Measurements from ENCODE around the gene RPS29. TPM values are rescaled to one million over a fixed set of nuclear protein-coding genes. Genes with fewer than 3 reads are reported as not detected.

The RPS29 gene
- total and polyA plus RNA-seq, 9 of the 15 experiments (the other 6 are each of a cell fraction or from before 2014, with no cell fraction given): 1,545 to 5,012 (median 2,448) TPM

- TF ChIP-seq, protein P1, sequence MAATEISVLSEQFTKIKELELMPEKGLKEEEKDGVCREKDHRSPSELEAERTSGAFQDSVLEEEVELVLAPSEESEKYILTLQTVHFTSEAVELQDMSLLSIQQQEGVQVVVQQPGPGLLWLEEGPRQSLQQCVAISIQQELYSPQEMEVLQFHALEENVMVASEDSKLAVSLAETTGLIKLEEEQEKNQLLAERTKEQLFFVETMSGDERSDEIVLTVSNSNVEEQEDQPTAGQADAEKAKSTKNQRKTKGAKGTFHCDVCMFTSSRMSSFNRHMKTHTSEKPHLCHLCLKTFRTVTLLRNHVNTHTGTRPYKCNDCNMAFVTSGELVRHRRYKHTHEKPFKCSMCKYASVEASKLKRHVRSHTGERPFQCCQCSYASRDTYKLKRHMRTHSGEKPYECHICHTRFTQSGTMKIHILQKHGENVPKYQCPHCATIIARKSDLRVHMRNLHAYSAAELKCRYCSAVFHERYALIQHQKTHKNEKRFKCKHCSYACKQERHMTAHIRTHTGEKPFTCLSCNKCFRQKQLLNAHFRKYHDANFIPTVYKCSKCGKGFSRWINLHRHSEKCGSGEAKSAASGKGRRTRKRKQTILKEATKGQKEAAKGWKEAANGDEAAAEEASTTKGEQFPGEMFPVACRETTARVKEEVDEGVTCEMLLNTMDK (IDR thresholded peaks at IDR 0.05; ENCODE audit: borderline replicate concordance, insufficient read depth, low read depth, low read length, poor library complexity, severe bottlenecking): peak; percentile 35
- TF ChIP-seq AFF4 (CRISPR knock-in tag; IDR thresholded peaks at IDR 0.05): peak; percentile 88
- TF ChIP-seq MYC (IDR thresholded peaks at IDR 0.05; ENCODE audit: low read depth, low read length): peak; percentile 45; the same call in 1 of the 2 replicates
- no peak; the same call in 1 of the 2 replicates for TF ChIP-seq MYC (CRISPR knock-in tag; IDR thresholded peaks at IDR 0.05; ENCODE audit: borderline replicate concordance, low read depth)
- TF ChIP-seq, protein P2, sequence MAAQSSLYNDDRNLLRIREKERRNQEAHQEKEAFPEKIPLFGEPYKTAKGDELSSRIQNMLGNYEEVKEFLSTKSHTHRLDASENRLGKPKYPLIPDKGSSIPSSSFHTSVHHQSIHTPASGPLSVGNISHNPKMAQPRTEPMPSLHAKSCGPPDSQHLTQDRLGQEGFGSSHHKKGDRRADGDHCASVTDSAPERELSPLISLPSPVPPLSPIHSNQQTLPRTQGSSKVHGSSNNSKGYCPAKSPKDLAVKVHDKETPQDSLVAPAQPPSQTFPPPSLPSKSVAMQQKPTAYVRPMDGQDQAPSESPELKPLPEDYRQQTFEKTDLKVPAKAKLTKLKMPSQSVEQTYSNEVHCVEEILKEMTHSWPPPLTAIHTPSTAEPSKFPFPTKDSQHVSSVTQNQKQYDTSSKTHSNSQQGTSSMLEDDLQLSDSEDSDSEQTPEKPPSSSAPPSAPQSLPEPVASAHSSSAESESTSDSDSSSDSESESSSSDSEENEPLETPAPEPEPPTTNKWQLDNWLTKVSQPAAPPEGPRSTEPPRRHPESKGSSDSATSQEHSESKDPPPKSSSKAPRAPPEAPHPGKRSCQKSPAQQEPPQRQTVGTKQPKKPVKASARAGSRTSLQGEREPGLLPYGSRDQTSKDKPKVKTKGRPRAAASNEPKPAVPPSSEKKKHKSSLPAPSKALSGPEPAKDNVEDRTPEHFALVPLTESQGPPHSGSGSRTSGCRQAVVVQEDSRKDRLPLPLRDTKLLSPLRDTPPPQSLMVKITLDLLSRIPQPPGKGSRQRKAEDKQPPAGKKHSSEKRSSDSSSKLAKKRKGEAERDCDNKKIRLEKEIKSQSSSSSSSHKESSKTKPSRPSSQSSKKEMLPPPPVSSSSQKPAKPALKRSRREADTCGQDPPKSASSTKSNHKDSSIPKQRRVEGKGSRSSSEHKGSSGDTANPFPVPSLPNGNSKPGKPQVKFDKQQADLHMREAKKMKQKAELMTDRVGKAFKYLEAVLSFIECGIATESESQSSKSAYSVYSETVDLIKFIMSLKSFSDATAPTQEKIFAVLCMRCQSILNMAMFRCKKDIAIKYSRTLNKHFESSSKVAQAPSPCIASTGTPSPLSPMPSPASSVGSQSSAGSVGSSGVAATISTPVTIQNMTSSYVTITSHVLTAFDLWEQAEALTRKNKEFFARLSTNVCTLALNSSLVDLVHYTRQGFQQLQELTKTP (IDR thresholded peaks at IDR 0.05; ENCODE audit: low read depth in 1 of 2, partially characterized antibody in 2 of 2): peak in 1 of 2 experiments; percentile 67
- peak; percentile 40 to 41; a peak in 2 of 4 replicates for TF ChIP-seq MAZ (CRISPR knock-in tag; conservative IDR thresholded peaks at IDR 0.05 in 1 of 2, IDR thresholded peaks at IDR 0.05 in 1 of 2)
- TF ChIP-seq CREM (IDR thresholded peaks at IDR 0.05; ENCODE audit: low read depth): peak; percentile 68
- TF ChIP-seq NELFE (IDR thresholded peaks at IDR 0.05; ENCODE audit: insufficient read depth, insufficient read length): no peak
- TF ChIP-seq MNT (conservative IDR thresholded peaks at IDR 0.05): peak; percentile 67 to 74
- peak; percentile 56; the same call in 1 of the 2 replicates for TF ChIP-seq FOXK1 (CRISPR knock-in tag; IDR thresholded peaks at IDR 0.05; ENCODE audit: borderline replicate concordance)
- TF ChIP-seq ZNF263 (CRISPR knock-in tag; IDR thresholded peaks at IDR 0.05; ENCODE audit: borderline replicate concordance): no peak
- TF ChIP-seq CCAR2 (IDR thresholded peaks at IDR 0.05; ENCODE audit: low read depth, low read length): no peak
- peak; percentile 98 for TF ChIP-seq EP400 (IDR thresholded peaks at IDR 0.05)
These were observed 34.3 kb upstream of the RPS29 start, which contains the start of the genes MGAT2 and RPL36AL (continued) for GRCh38 chr14:49620182-49621113.
